Measurements from ENCODE around the gene ZNF410.

ZNF410 gene

GRCh38 chr14:73958591-73958990 is 71.9 kb downstream of the ZNF410 start:
- DNase-seq, result no peak

- DNase-seq, result no peak
Observed at GRCh38 chr14:73961192-73961591, 74.5 kb downstream of the ZNF410 start.

DNA sequence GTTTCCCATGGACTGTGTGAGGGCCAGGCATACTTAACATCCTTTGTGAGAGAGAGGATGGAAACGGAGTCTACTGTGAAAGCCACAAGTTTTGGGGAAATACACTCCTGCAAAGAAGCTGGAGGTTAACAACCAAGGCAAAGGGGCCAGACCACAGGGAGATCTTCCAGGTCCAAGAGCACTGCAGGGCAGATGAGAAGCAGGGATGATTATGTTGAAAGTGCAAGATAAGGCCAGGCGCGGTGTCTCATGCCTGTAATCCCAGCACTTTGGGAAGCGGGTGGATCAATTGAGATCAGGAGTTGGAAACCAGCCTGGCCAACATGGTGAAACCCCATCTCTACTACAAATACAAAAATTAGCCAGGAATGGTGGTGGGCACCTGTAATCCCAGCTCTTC is 78.6 kb downstream of the ZNF410 start:
- DNase-seq, result no peak

GRCh38 chr14:73968885-73969284 is 82.2 kb downstream of the ZNF410 start:
- no peak for DNase-seq

- DNase-seq, result no peak
Observed at GRCh38 chr14:73973497-73973896, 86.8 kb downstream of the ZNF410 start.

- DNase-seq, result no peak
Observed at GRCh38 chr14:73976125-73976524, 89.5 kb downstream of the ZNF410 start.

DNA sequence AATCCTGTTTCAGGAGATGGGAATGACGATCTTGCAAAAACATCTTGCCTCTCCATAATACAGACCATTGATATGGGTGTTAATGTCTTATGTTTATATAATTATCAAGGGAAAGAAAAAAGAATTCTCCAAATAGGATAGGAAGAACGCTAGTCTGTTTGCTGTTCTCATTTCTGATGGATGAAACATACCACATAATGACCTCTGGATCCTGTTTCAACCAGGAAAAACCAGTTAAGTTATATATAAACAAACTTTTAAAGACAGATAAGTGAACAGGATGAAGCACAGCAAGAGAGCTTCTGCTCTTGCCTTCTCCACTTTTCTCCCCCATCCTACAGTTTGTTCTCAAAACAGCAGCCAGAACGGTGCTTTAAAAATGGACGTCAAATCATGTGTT is 91.2 kb downstream of the ZNF410 start:
- no peak for DNase-seq
